ENCODE measurements around the gene PRR35.

PRR35 gene

DNA sequence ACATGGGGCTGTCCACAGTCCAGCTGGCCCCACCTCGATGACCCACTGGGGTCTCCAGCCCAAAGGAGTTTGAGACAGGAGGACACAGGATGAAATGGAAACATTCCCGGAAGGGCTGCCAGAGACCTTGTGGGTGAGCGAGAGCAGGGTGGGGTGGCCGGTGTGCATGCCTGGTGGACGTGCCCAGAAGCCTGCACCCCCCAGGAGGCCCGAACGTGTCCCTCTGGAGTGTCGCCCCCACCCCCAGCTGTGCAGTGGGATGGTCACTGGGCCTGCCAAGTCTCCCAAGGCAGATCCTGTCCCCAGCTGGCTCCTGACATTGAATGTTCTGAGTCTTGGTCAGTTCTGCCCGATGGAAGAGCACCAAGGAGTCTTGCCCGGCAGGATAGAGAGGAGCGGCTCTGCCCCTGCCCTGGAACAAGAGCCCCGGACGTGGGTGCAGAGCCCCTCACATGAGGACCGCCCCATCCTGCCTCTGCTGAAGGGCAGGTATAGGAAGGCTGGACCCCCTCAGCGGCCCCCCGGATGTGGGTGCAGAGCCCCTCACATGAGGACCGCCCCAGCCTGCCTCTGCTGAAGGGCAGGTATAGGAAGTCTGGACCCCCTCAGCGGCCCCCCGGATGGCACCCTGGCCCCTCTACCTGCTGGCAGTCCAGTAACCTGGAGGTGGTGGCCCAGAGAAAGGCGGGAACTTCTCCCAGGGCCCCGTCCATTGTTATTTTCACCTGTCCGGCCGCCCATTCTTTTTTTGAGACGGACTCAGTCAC lies 35.7 kb upstream of the PRR35 start:
- H3K4me3 Mint-ChIP-seq, result peak overlapping the region; percentile 96
- peaks cover 4% of the 10 kb centered on the region for H3K36me3 Mint-ChIP-seq (ENCODE audit: low read depth)
- H3K9me3 Mint-ChIP-seq, result no peaks in the 10 kb centered on the region
- H3K27me3 Mint-ChIP-seq, result no peaks in the 10 kb centered on the region
- peak overlapping the region; percentile 100 for H3K27ac Mint-ChIP-seq
- H3K4me1 Mint-ChIP-seq (ENCODE audit: low read depth), result peaks cover 46% of the 10 kb centered on the region

DNA sequence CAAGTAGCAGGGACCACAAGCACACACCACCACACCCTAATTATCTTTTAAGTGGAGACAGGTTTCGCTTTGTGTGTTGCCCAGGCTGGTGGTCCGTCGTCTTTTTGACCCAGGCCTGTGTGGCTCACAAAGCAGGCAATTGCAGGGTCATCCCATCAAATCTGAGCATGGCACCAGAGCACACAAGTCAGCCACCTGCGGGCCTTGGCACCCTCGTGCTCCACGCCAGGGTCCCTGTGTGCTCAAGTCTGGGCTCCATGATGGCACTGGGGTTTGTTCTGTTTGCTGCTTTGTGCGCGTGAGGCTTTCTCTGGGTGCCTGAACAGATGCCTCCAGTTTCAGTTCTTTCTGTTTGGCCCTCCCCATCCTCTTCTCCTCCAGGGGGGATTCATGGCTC lies 35.1 kb upstream of the PRR35 start:
- Mint-ChIP-seq H3K27ac (peak overlapping the region; percentile 100), H3K27me3 (no peaks in the 10 kb centered on the region), H3K9me3 (no peaks in the 10 kb centered on the region), H3K4me1 (ENCODE audit: low read depth) (peaks cover 52% of the 10 kb centered on the region), H3K36me3 (ENCODE audit: low read depth) (peaks cover 4% of the 10 kb centered on the region), H3K4me3 (peak overlapping the region; percentile 96)

DNA sequence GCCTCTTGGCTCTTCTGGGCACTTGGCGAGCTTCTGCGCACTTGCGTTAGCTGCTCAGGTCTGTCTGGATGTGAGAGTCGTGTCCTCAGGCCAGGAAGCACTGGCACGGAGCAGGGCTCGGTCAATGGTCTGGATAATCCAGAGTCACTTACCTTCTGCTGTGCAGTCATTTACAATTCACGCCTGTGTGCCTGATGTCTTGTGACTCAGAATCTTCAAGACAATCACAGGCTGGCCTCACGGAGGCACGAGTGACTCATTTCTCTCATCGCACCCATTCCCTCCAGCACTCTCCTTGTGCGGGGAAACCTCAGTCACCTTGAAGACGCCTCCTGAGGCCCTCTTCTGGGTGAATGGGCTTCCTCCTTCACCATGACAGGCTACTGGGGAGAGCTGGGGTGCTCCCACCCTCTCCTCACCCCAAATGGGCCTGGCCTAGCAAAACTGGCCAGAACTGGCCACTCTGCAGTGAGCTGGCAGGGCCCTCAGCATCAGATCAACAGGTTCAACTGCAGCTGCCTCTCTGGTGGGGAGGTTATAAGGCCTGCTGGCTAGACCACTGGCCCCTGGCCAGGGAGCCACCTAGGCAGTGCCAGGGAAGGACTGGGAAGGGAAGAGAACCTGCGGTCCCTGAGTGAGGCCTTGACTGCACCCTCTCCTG lies 34.5 kb upstream of the PRR35 start:
- Mint-ChIP-seq H3K27me3 (no peaks in the 10 kb centered on the region), H3K4me1 (ENCODE audit: low read depth) (peaks cover 58% of the 10 kb centered on the region), H3K4me3 (peak overlapping the region; percentile 96), H3K36me3 (ENCODE audit: low read depth) (peaks cover 4% of the 10 kb centered on the region), H3K9me3 (no peaks in the 10 kb centered on the region), H3K27ac (peak overlapping the region; percentile 100)

DNA sequence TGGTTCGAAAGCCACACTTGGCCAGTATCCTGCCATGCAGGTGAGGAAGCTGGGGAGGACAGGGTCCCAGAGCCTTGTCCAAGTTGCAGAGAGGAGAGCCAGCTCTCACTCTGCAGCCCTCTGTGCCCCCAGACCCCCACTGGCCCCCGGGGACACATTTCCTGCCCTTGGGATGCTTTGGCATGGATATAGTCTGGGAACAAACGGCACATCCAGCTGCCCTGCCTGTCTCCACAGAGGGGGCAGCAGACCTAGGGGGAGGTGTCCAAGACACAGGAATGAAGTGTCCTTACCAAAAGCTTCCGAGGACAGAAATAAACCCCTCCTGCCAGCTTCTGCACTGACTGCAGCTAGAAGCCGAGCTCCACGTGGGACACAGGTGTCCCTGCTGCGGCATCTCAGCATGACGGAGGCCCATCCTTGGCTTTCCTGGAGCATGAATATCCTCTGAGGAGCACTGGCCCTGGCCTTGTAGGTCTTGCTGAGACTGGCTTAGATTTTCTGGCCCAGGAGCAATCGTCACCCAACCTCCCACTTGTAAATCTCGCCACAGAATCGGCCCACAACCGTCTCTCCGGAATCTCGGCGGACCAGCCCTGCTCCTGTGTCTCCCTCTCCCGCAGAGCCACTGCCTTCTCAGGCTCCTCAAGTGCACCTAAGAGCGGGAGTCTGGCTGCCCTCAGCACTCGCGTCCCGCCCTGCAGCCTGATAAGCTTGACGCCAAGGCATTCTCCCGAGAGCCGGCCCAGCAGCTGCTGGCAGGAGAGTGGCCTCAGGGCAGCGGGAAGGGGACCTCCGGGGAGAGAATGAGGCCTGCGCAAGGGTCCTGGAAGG lies 33.8 kb upstream of the PRR35 start:
- Mint-ChIP-seq H3K27ac (peak overlapping the region; percentile 100), H3K4me1 (ENCODE audit: low read depth) (peaks cover 59% of the 10 kb centered on the region), H3K27me3 (no peaks in the 10 kb centered on the region), H3K9me3 (no peaks in the 10 kb centered on the region), H3K36me3 (ENCODE audit: low read depth) (peaks cover 4% of the 10 kb centered on the region), H3K4me3 (peak overlapping the region; percentile 96)

DNA sequence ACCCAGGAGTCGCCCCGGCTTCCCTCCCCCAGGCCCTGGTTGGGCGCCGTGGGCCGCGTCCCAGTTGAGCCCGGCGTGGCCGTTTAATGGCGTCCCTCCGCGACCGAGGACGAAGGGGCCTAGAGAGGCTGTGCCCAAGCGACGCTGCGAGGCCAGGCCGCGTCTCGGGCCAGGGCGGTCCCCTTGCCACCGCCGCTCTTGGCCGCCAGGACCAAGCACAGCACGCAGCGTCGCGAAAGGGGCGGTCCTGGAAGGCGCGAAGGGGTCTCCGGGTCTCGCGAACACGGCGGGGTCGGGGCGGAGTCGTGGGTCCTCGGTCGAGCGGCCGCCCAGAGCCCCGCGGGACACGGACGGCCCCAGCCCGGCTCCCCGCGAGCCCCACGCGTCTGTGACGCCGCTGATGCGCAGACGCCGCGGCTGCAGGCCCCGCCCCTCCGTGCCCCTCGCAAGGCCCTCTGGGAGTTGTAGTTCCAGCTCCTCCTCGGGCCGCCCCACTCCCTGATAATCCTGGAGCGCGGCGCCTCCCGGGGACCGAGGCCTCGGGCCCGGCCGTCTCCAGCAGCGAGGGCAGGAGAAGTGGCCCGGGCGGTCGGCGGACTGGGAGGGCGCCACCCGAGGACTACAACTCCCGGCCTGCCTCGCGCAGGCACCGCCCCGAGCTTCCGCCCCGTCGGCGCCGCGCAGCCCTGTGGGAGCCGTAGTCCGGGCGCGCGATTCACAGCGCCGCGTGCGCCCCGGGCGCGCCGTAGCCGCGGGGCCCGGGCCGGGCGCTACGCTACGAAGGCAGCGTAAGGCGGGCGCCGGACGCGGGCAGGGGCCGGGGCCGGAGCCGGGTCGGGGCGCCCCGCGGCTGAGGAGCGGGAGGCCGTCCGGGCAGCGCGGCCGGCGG lies 32.9 kb upstream of the PRR35 start, which contains the start of gene CAPN15:
TSS of gene CAPN15 (plus strand) at position 698 of the 889 bp plus-strand sequence. CDS start 19,127 bp downstream, outside the sequence.
- H3K4me1 Mint-ChIP-seq (ENCODE audit: low read depth), result peaks cover 59% of the 10 kb centered on the region
- peak within 1 kb of the TSS; percentile 96 for H3K4me3 Mint-ChIP-seq
- H3K27me3 Mint-ChIP-seq, result no peaks in the 10 kb centered on the region
- peak within 1 kb of the TSS; percentile 100 for H3K27ac Mint-ChIP-seq
- no peaks in the 10 kb centered on the region for H3K9me3 Mint-ChIP-seq
- H3K36me3 Mint-ChIP-seq (ENCODE audit: low read depth), result peaks cover 4% of the 10 kb centered on the region

DNA sequence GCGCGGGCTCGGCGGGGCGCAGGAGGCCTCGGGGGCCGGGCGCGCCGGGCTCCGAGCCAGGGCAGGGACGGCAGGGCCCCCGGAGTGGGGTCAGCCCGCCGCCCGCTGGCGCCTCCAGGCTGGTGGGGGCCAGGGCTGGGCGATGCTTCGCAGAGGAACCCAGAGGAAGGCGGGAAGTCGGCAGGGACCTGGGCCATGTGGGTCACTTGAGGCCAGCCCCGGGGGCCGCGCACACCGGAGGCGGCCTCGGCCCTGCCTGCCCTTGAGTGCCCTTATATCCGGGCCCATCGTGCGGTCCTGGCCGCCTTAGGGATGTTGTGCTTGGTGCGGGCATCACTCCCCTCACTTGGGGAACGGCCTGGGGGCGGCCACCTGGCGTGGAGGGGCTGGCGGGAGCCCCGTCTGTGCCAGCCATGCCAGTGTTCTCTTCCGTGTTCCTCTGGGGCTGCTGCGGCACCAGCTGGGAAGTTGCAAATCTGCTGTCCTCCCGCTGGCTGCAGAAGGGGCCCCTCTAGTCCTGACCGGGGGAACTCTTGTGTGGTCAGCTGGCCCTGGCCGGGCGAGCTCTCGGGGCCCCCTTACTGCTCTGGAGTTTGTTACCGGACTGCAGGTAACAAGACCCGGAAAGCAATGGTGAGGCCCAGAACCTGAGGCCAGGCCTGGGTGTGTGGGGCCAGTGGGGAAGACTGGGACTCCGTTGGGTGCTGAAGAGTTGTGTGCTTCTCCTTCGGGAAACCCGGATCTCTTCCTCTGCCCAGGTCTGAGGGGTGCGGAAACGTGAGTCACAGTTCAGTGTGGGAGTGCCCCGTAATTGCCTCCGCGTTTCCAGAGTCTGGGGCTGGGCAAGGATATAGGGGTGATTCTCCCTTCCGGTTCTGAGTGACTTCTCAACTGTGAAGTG lies 31.8 kb upstream of the PRR35 start:
- H3K4me1 Mint-ChIP-seq (ENCODE audit: low read depth), result peaks cover 54% of the 10 kb centered on the region
- H3K4me3 Mint-ChIP-seq, result peak overlapping the region; percentile 92
- H3K27me3 Mint-ChIP-seq, result no peaks in the 10 kb centered on the region
- no peaks in the 10 kb centered on the region for H3K9me3 Mint-ChIP-seq
- H3K27ac Mint-ChIP-seq, result peak overlapping the region; percentile 94
- H3K36me3 Mint-ChIP-seq (ENCODE audit: low read depth), result peaks cover 4% of the 10 kb centered on the region

DNA sequence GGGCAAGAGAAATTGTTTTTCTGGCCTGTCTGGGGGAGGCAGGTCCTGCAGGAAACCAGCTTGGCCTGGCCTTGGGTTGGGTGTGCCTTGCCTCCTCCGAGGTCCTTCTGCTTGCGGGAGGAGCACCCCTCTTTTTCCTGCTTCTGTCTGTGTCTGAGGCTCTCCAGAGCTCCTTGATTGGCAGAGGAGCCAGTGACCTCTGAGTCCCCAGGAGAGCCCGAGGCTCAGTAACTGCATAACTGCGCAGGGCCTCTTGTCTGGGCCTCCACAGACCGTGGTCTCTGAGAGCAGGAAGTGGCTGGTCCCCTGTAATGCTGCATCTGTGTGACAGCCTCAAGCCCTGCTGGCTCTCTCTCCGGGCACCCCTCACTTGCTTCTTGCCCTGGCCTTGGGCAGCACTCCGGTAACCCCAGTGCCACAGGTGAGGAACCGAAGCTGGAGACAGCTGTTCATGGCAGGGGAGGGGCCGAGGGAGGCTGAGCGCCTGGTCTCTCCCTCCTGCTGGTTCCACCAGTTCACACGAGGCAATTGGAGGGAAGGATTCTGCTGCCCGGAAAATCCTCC lies 31.1 kb upstream of the PRR35 start:
- Mint-ChIP-seq H3K4me3 (peak overlapping the region; percentile 92), H3K36me3 (ENCODE audit: low read depth) (peaks cover 4% of the 10 kb centered on the region), H3K4me1 (ENCODE audit: low read depth) (peaks cover 47% of the 10 kb centered on the region), H3K27ac (peak overlapping the region; percentile 94), H3K27me3 (no peaks in the 10 kb centered on the region), H3K9me3 (no peaks in the 10 kb centered on the region)

DNA sequence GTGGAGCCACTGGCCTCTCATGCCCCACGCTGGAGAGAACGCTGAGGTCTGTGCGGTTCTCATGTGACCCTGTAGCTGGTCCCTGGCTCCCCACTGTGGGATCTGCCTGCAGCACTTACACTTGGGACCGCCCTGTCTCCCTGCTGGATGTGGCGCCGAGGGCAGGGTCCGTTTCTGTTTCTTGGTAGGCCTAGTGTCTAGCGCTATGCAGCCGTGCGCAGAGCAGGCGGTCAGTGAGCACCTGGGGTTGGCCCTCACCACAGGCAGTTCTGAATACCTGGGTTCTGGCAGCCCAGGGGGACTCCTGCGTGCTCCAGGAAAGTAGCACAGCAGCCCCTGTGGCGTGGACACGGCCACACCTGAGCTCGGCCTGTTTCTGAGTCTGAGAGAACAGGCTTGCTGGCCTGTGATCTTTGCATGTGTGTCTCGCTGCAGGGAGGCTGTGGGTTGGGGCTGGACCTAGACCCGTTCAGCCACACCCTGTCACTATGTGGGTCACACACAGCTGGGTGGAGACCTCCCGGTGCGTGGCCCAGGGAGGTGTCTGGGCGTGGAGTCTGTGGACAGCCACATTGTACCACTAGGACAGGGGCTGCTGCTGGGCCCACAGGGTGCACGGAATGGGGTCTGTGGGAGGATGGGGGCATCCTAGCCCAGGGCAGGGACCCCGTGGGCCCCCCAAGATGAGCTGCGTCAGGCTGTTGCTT lies 29.9 kb upstream of the PRR35 start:
- H3K27me3 Mint-ChIP-seq, result no peaks in the 10 kb centered on the region
- H3K4me3 Mint-ChIP-seq, result peak overlapping the region; percentile 92
- H3K27ac Mint-ChIP-seq, result no peak overlapping the region
- H3K9me3 Mint-ChIP-seq, result no peaks in the 10 kb centered on the region
- peaks cover 3% of the 10 kb centered on the region for H3K36me3 Mint-ChIP-seq (ENCODE audit: low read depth)
- peaks cover 35% of the 10 kb centered on the region for H3K4me1 Mint-ChIP-seq (ENCODE audit: low read depth)

DNA sequence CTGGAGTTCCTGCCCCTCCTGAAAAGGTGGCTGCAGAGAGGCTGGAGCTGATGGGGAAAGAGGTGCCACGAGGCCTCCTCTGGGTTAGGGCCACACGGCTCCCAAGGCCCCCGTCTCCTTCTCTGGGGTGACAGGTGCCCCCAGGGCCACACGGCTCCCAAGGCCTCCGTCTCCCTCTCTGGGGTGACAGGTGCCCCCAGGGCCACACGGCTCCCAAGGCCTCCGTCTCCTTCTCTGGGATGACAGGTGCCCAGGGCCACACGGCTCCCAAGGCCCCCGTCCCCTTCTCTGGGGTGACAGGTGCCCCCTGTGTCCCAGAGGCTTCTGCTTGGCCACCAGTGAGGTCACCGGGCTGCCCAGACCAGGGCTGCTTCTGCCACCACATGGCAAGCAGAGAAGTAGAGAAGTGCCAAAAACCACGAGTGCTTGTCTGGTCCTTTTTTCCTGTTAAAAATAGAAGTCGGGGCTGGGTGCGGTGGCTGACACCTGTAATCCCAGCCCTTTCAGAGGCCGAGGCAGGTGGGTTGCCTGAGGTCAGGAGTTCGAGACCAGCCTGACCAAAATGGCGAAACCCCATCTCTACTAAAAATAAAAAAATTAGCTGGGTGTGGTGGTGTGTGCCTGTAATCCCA lies 28.6 kb upstream of the PRR35 start:
- H3K4me3 Mint-ChIP-seq, result no peak overlapping the region
- H3K27me3 Mint-ChIP-seq, result no peaks in the 10 kb centered on the region
- H3K27ac Mint-ChIP-seq, result no peak overlapping the region
- H3K36me3 Mint-ChIP-seq (ENCODE audit: low read depth), result no peaks in the 10 kb centered on the region
- peaks cover 22% of the 10 kb centered on the region for H3K4me1 Mint-ChIP-seq (ENCODE audit: low read depth)
- no peaks in the 10 kb centered on the region for H3K9me3 Mint-ChIP-seq

DNA sequence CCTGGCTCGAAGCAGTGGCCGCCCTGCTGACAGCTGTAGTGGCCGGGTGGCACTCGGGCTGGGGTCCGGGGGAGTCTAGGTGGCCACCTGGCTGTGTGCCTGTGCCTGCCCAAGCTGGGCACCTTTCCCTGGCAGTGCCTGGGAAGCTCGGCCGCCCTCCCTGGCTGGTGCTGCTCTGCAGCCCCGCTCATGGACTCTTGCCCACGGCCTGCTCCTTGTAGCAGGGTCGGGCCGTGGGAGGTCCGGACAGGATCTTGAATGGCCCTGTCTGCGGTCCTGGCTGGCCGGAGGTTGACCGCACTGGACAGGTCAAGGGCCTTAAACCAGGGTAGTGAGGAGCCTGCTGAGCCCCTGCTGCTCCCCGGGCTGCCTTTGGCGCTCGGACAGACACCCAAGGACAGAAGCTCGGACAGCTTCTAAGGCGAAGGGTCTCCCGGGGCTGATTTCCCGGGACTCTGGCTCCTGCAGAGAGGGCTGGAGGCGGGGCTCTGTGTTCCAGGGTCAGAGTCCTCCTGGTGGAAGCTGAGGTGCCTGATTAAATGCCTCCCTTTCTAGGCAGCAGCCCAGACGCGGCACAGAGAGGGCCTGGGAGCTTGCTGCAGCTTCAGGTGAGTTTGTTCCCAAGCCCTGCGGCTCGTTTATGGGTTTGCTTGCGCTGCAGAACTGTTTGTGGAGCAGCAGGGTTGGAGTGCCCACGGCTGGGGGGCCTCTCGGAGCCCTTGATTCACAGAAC lies 26.6 kb upstream of the PRR35 start:
- Mint-ChIP-seq H3K36me3 (ENCODE audit: low read depth) (no peaks in the 10 kb centered on the region), H3K27ac (no peak overlapping the region), H3K4me3 (no peak overlapping the region), H3K9me3 (no peaks in the 10 kb centered on the region), H3K4me1 (ENCODE audit: low read depth) (peaks cover 20% of the 10 kb centered on the region), H3K27me3 (no peaks in the 10 kb centered on the region)

DNA sequence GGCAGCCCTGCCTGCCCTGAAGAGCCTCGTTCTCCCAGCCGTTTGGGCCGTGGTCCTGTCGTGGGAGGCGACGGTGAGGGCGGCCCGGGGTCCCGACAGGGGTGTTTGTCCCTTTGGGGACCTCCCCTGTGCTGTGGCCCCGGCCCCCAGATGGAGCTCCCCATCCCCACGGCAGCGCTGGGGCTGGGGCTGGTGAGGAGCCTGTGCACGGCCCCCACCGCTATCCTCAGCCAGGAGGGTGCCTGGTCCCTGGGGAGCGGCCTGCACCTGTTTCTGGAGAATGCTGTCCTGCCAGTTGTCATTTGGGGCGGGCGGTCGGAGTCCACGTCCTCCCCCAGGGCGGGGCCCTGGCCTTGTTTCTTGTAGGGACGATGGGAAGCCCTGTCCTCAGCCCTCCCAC lies 26.1 kb upstream of the PRR35 start:
- Mint-ChIP-seq H3K27me3 (no peaks in the 10 kb centered on the region), H3K4me1 (ENCODE audit: low read depth) (peaks cover 16% of the 10 kb centered on the region), H3K4me3 (no peak overlapping the region), H3K27ac (no peak overlapping the region), H3K9me3 (no peaks in the 10 kb centered on the region), H3K36me3 (ENCODE audit: low read depth) (peaks cover 4% of the 10 kb centered on the region)

DNA sequence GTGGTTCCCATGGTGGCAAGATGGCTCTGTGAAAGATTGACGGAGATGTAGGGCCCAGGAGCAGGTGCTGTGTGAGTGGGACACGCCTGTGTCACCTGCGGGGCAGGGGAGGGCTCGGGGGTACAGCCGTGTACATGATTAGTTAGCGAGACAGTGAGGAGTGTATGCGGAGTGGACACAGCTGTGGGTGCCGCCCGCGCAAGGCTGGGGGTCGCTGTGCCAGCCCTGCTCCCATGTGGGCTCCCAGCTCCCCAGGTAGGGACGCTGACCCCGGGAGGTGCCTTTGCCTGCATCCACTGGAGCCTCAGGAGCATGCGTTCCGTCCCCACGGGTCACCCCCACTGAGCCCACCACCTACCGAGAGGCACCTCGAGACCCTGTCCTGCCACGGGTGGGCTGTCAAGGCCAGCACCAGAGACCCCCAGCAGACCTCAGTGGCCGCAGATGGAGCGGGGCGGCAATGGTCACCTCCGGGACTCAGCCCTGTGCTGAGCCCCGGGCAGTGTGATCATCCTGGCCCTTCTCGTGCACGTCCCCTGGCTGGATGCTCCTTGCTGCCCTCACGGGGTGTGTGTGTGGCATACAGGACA lies 25.2 kb upstream of the PRR35 start:
- Mint-ChIP-seq H3K36me3 (ENCODE audit: low read depth) (peaks cover 4% of the 10 kb centered on the region), H3K4me1 (ENCODE audit: low read depth) (peaks cover 9% of the 10 kb centered on the region), H3K4me3 (no peak overlapping the region), H3K9me3 (no peaks in the 10 kb centered on the region), H3K27me3 (no peaks in the 10 kb centered on the region), H3K27ac (no peak overlapping the region)
